ENCODE data around the gene NPR2. TPM values are rescaled to one million over a fixed set of nuclear protein-coding genes. Genes with fewer than 3 reads are reported as not detected.
A peak's percentile ranks its signal among the peaks of the same experiment; 100 is the strongest.

NPR2 gene
- total and polyA plus RNA-seq, 7 donors: 0.60 to 26.6 (median 20.3) TPM

GRCh38 chr9:35818341-35818740, 26.9 kb downstream of the NPR2 start:
- H3K4me3 ChIP-seq: no peak overlapping the region
- WGBS, 2 donors: 87 to 93% methylated on average over 3 of the region's 3 CpGs
- no peak overlapping the region for H3K27ac ChIP-seq
- TF ChIP-seq POLR2AphosphoS5 (IDR thresholded peaks at IDR 0.05) (no peak), POLR2A (IDR thresholded peaks at IDR 0.05) (no peak), EP300 (IDR thresholded peaks at IDR 0.05) (no peak)
- no peaks in the 10 kb centered on the region for H3K36me3 ChIP-seq
- no peaks in the 10 kb centered on the region for H3K9me3 ChIP-seq
- H3K27me3 ChIP-seq: no peaks in the 10 kb centered on the region
- DNase-seq: no peak
- peaks cover 0 to 13% (median 10%) of the 10 kb centered on the region in 4 donors for H3K4me1 ChIP-seq
- intact Hi-C loops (cut with DNase I): no loop called here

DNA sequence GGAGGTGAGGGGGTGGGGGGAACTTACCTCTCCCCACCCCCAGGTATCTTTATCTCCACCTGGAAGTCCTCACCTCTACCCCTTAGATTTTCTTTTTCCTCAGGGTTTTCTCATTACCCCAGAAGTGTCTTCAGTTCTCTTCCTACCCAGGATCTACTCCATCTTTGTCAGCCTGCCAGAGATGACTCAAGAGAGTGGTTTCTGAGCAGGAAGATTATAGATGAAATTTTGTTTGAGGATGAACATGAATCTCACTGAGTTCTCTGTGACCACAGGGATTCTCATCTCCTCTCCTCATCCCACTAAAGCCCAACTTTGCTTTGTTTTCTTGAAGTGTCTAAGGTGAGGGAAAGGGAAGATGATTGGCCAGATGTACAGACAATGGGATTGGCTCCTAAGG, 28.7 kb downstream of the NPR2 start:
- Histone ChIP-seq H3K36me3 (no peaks in the 10 kb centered on the region), H3K27ac (no peak overlapping the region), H3K4me1 (no peaks in the 10 kb centered on the region), H3K27me3 (no peaks in the 10 kb centered on the region), H3K4me3 (no peak overlapping the region), H3K9me3 (no peaks in the 10 kb centered on the region)
- intact Hi-C loops (cut with DNase I): no loop called here
- no peak for TF ChIP-seq POLR2A (IDR thresholded peaks at IDR 0.05)
- no peak for TF ChIP-seq POLR2AphosphoS5 (IDR thresholded peaks at IDR 0.05)
- TF ChIP-seq CTCF (IDR thresholded peaks at IDR 0.05): no peak
- TF ChIP-seq EP300 (IDR thresholded peaks at IDR 0.05): no peak
- no peak for DNase-seq

- no peak for TF ChIP-seq CTCF (IDR thresholded peaks at IDR 0.05)
- TF ChIP-seq EP300 (IDR thresholded peaks at IDR 0.05): no peak
- TF ChIP-seq POLR2A (IDR thresholded peaks at IDR 0.05): no peak
- Histone ChIP-seq H3K36me3 (no peaks in the 10 kb centered on the region), H3K4me1 (peaks cover 0 to 3% (median 0%) of the 10 kb centered on the region in 4 donors), H3K27ac (no peak overlapping the region), H3K4me3 (no peak overlapping the region), H3K9me3 (no peaks in the 10 kb centered on the region), H3K27me3 (no peaks in the 10 kb centered on the region)
- DNase-seq: no peak
- intact Hi-C loops (cut with DNase I): no loop called here
Observed at GRCh38 chr9:35822926-35823325, 31.5 kb downstream of the NPR2 start.

GRCh38 chr9:35826071-35826701, 34.8 kb downstream of the NPR2 start:
- Histone ChIP-seq H3K27me3 (no peaks in the 10 kb centered on the region), H3K27ac (peak overlapping the region in 3 of 4 donors; percentile 8 to 36 (median 18)), H3K36me3 (no peaks in the 10 kb centered on the region), H3K4me3 (no peak overlapping the region), H3K9me3 (no peaks in the 10 kb centered on the region), H3K4me1 (peaks cover 0 to 25% (median 22%) of the 10 kb centered on the region in 4 donors)
- intact Hi-C loops (cut with DNase I): no loop called here
- WGBS, 2 donors: 27 to 32% methylated on average over 4 of the region's 4 CpGs
- TF ChIP-seq POLR2AphosphoS5 (IDR thresholded peaks at IDR 0.05): no peak
- TF ChIP-seq CTCF (IDR thresholded peaks at IDR 0.05): peak; percentile 54 to 85 (median 79)
- DNase-seq: peak; percentile 39

DNA sequence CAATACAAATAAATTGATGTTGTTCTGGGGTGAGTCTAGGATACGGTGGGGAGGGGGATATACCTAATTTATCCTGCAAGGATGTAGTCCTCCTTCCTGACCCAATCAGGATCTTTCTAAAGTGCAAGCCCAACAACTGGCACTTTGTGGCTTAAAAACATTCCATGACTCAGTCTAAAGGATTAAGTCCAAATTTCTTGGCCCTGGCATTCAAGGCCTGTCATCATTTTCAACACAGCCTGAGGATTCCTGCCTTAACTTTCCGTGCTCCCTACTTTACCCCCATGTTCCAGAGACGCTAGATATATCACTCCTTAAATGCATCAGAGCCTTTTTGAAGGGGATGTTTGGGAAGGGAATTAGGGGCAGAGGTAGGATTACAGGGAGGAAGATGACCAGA, 36.1 kb downstream of the NPR2 start:
- no peak for TF ChIP-seq EP300 (IDR thresholded peaks at IDR 0.05)
- TF ChIP-seq POLR2AphosphoS5 (IDR thresholded peaks at IDR 0.05): no peak
- no peak for TF ChIP-seq POLR2A (IDR thresholded peaks at IDR 0.05)
- TF ChIP-seq CTCF (IDR thresholded peaks at IDR 0.05): no peak
- H3K4me1 ChIP-seq: peaks cover 0 to 30% (median 24%) of the 10 kb centered on the region in 4 donors
- DNase-seq: no peak
- WGBS, 2 donors: 87 to 89% methylated on average over 3 of the region's 3 CpGs
- H3K4me3 ChIP-seq: no peak overlapping the region
- intact Hi-C loops (cut with DNase I): no loop called here
- H3K27ac ChIP-seq: peak overlapping the region in 1 of 4 donors; percentile 93
- H3K27me3 ChIP-seq: no peaks in the 10 kb centered on the region
- no peaks in the 10 kb centered on the region for H3K9me3 ChIP-seq
- H3K36me3 ChIP-seq: no peaks in the 10 kb centered on the region

Measured in sigmoid colon (tissue), 7 donors.